Measurements from ENCODE around the gene SERPINB6.

DNA sequence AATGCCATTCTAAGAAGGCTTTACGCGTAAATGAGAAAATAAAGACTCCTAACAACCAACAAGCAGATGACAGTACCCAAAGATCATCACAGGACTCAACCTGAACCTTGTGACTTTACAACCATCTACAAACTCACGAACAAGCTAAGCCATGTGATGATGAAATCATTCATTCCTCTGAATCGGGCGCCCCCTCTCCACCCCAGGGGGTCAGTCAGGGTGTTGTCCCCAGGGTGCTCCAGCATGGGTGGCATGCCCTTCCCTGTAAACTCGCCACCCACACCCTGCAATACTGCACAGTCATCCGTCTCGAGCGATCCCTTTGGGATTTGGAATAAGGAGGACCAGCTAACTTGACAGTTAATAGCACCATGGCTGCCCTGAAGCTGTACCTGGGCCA is 12.6 kb downstream of the SERPINB6 start:
- TF ChIP-seq POLR2AphosphoS5 (IDR thresholded peaks at IDR 0.05): no peak
- TF ChIP-seq POLR2A (IDR thresholded peaks at IDR 0.05): no peak
- TF ChIP-seq, protein P1, sequence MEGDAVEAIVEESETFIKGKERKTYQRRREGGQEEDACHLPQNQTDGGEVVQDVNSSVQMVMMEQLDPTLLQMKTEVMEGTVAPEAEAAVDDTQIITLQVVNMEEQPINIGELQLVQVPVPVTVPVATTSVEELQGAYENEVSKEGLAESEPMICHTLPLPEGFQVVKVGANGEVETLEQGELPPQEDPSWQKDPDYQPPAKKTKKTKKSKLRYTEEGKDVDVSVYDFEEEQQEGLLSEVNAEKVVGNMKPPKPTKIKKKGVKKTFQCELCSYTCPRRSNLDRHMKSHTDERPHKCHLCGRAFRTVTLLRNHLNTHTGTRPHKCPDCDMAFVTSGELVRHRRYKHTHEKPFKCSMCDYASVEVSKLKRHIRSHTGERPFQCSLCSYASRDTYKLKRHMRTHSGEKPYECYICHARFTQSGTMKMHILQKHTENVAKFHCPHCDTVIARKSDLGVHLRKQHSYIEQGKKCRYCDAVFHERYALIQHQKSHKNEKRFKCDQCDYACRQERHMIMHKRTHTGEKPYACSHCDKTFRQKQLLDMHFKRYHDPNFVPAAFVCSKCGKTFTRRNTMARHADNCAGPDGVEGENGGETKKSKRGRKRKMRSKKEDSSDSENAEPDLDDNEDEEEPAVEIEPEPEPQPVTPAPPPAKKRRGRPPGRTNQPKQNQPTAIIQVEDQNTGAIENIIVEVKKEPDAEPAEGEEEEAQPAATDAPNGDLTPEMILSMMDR (IDR thresholded peaks at IDR 0.05 in 8 of 11, conservative IDR thresholded peaks at IDR 0.05 in 3 of 11): no peak
